Activated naive CD4-positive, alpha-beta T cell treated with anti-CD3 and anti-CD28 coated beads, Interleukin-2, amount 50 U/mL, for 16 hours (primary cell): Measurements from ENCODE around the gene TLE4.
"Not testable (repeated sequence)": the region's sequence is repeated elsewhere in the genome, so short reads cannot be mapped to it uniquely, and the experiment has no call there.

Experiments used
- DNase-seq: peaks from one replicate; pipeline ENCODE4 v3.0.0-alpha.2; 2020

Gene TLE4

GRCh38 chr9:79751895-79752466 lies 180.2 kb downstream of the TLE4 start:
- not testable (repeated sequence) for DNase-seq

DNA sequence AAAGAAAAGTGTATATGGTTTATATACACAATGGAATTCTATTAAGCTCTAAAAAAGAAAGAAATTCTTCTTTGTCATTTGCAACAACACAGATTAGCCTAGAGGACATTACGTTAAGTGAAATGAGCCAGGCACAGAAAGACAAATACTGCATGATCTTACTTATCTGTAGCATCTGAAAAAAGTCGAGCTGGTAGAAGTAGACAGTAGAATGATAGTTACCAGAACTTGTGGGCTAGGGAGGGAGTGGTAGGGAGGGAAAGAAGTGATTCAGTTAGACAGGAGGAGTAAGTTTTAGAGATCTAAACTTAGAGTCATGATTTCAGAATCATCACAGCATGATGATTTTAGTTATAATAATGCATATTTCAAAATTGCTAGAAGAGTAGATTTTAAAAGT lies 184.6 kb downstream of the TLE4 start:
- no peak for DNase-seq

GRCh38 chr9:79757074-79757473 lies 185.3 kb downstream of the TLE4 start:
- no peak for DNase-seq

DNA sequence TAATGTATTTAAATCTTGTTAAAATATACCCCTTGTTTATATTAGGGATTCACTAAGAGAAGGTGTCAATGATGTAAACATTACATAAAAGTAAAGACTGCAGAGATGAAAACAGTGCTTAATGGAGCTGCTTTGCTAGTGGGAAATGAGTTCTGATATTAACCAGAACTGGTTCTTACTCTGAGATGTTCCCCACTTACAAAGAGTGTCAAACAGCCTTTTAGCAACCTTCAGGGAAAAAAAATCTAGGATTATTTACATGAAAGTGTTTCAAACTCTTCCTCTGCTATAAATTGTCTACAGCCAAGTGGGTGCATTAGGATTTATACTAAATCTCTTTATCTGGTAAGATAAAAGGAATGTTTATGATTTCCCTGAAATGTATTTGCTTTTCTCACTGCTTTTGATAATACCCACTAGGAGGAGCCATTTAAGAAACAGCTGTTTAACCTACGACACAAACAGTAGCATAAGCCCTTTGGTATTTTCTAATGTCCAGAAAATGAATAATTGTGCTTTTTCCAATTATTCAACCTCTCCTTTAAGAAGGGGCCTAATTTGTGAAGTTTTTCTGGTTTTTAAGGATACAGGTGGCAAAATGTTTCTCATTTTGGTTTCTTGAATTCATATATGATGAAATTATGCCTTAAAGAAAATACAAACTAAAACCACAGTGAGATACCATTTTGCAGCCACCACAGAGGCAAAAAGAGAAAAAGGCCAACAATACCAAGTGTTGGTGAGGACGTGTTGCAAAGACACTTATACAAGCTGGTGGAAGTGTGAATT lies 186.3 kb downstream of the TLE4 start:
- DNase-seq: no peak

DNA sequence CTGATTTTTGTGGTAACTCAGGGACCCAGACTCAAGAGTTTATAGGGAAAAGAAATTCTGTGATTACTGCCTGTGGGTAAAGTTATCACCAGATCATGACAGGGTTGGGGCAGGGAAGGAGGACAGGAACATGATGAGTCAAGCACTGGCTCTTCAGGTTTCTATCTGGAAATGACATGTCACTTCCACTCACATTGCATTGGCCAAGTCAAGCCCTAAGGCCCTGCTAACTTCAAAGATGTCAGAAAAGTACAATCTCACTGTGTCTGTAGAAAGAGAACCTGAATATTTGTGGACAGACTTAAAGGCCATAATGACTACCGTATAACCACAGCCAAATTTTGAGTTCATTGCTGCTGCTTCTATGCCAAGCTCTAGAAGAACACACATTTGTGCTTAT lies 187.7 kb downstream of the TLE4 start:
- DNase-seq: no peak

DNA sequence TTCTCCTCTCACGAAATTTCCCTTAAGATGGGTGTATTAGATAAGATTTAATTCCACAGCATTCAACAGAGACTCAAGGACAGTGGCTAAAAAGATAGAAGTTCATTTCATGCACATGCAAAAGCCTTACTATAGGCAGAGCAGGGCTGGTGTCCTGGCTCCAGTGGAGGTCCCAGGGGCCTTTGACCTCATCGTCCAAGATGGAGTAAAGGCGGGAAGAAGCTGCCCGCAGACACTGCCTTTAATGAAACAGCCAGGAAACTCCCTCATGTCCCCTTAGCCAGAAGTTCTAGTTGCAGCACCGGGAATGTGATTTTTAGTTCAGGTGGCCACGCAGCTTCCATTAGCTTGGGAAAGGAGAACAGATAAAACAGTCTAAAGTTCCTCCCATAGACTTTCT lies 190.3 kb downstream of the TLE4 start:
- no peak for DNase-seq

DNA sequence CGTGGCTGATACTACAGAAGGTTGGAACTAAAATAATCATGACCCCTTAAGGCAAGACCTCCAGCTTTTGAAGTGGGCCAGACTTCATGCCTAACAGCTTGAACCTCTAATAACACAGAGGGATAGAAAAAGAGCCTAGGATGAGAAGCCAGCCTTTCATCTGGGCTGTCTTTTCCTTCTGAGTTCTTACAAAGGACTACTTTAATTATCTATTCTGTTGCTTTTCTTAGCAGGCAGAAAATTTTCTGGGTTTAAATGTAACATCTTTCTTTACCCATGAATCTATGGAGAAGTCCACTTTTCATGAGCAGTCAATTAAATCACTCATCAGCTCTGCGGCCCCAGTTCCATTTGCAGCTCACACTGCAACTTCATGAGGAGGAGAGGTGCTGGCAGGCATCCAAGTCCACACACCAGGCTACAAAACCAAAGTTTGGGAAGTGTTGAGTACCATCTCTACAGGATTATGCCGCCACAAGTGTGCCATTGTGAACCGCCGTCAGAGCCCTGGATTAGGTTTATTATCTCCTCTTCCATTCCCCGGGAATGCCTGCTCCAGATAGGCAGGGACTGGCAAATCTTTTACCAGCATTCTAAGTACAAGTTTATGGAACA lies 192.0 kb downstream of the TLE4 start:
- no peak for DNase-seq

DNA sequence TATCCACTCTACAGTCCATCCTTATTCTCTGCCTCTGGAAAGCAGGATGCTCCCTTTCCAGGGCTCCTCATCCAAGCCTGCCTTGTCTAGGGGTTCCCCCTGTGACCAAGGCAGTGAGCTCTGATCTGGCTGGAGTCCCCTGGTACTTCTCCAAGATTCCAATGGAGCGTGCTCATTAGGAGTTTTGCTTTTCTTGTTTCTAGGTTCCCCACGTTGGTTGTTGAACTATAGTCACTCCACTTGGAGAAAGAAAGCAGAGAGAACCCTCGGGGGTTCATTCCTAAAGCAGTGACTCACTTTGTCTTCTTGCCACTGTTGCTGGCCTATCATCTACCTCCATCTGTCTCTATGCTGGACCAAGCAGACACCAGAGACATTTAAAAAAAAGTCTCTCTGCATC lies 192.6 kb downstream of the TLE4 start:
- no peak for DNase-seq

GRCh38 chr9:79765466-79765865 lies 193.7 kb downstream of the TLE4 start:
- DNase-seq: no peak

- no peak for DNase-seq
Measured at GRCh38 chr9:79766091-79766490, 194.3 kb downstream of the TLE4 start.

- DNase-seq: no peak
Measured at GRCh38 chr9:79768194-79768593, 196.4 kb downstream of the TLE4 start.

DNA sequence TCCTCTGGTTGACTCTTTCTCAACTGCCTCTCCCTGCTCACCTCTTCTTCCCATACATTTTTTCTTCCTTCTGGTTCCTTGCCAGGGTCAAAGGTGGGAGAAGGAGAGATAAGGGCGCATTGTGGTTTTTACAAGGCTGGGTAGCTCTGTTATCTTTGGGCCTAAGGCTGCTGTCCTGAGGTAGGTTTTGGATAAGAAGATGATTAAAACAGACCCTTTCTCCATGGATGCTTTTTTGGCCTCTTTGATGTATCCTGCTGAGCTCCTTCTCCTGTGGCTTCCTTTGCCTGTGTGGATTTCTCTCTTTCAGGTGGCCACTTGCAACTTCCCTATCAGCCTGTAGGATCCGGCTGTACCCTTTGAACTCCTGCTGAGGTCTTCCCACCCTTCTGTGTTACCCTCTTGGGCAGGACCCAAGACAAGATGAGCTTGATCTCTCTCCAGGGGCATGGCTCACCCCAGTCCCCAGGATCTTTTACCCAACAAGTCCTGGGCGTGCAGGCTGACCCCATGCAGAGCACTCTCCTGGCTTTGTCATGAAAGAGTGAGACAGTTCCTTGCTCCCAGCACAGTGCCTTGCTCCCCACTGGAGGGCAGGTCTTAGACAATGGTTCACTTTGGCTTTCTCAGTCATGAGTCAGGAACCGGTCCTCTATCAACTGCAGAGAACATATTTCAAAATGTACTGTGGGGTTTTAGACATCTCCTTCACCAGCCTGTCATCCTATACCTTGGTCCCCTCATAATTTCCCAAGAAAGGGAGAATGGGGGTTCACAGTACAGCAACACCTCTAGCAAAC lies 197.9 kb downstream of the TLE4 start:
- DNase-seq: no peak

DNA sequence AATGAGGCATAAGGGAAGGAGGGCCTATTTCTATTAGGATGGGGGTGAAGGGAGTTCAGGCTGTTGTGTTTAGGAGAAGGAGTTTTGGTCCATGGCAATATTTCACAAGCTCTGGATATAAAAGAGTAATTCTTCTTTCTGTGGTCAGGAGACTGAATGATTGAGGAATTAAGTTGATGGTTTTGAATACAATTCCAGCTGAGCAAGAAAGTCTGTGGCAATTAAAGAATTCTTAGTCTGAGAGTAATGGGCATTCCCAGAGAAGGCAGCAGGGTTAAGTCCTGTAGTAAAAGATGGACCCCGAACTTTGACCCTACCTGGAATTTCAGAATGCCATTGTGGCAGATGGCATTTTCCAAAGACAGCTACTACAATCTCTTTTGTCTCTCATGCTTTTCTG lies 202.6 kb downstream of the TLE4 start:
- DNase-seq: no peak
